ENCODE data around the gene LNPEP. TPM values are rescaled to one million over a fixed set of nuclear protein-coding genes. Genes with fewer than 3 reads are reported as not detected.

The LNPEP gene
- 100 to 1,000 TPM in 1 of 5 donors, 10 to 100 TPM in 4; 82.3 to 102 (median 86.3) TPM for total RNA-seq
- 142 TPM for total RNA-seq (2013)
- 98.5 to 729 (median 308) reads per million in 29 experiments for total RNA-seq

DNA sequence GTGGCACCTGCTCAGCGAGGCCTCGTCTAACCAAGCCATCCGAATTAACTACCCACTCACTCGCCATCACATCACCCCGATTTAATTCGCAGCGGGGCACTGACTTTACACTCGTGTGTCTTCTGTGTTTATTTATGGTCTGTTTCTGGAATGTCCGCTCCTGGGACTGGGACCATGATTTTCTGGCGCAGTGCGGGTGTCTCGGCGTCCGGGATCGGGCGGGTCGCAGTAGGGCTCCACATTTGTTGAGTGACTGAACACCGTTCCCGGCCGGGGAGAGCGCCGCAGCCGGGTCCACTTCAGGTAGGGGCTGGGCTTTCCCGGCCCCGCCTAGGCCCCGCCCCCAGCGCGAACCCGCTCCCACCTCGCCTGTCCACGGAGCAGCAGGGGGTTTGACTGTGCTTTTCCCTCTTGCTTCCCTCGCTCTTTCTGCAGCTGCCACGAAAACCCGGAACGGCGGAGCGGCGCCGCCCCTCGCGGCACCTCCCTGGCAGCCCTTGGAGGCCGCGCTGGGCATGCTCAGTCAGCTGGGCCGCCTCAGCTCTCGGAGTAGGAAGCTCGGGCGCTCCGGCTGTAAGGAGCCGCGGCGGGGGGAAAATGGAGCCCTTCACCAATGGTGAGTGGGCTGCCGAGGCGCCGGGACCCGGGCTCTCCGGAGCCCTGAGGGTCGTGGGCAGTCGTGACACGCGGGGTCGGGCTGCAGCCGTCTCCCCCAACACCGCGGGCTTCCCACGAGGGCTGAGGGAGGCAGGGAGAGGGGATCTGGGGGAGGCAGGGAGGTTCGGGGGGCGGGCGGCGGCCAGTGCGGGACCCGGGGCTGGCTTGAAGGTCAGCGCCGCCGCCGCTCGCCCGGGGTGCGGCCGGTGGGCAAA lies at the start of gene LNPEP:
LNPEP (plus strand) TSS at position 522 of the 872 bp plus-strand sequence; CDS start at position 598, 76 bp downstream.
- Histone ChIP-seq H3K27me3 (replicated peaks in 1 of 2; ENCODE audit: control insufficient read depth in 2 of 2, extremely low read depth in 1 of 2, insufficient read depth in 2 of 2, low read length in 1 of 2) (no peaks in the 10 kb centered on the region), H3K4me1 (ENCODE audit: control insufficient read depth in 1 of 2, extremely low read depth in 1 of 2, insufficient read depth in 2 of 2, low read length in 2 of 2) (peaks cover 23 to 60% of the 10 kb centered on the region in 2 experiments), H3K4me3 (ENCODE audit: control insufficient read depth in 1 of 2, extremely low read depth in 1 of 2, low read length in 1 of 2) (peak within 1 kb of the TSS; percentile 94 to 98), H3K27ac (ENCODE audit: low read length) (peak within 1 kb of the TSS; percentile 94), H3K9me3 (no peaks in the 10 kb centered on the region), H3K36me3 (ENCODE audit: control insufficient read depth in 2 of 2, extremely low read depth in 1 of 2, insufficient read depth in 1 of 2, low read length in 1 of 2) (no peaks in the 10 kb centered on the region)
- H3K27me3 Mint-ChIP-seq, result no peaks in the 10 kb centered on the region
- H3K9me3 Mint-ChIP-seq, result no peaks in the 10 kb centered on the region
- peak within 1 kb of the TSS; percentile 96 to 100 for H3K27ac Mint-ChIP-seq
- CTCF ChIA-PET, result interaction anchor here (0.6 to 3.0 kb wide), 12 partner anchors 10 to 183 kb away, joined by 3 to 17 read pairs (median 4); partner anchors contain the start of genes ERAP1 (in 1 of the 2) and ERAP2 (in 1 of the 2)
- ATAC-seq (replicated peaks in 1 of 4) (peak; percentile 53 to 59 (median 55)), DNase-seq (peak; percentile 85 to 96 (median 91))
- POLR2A ChIA-PET, result interaction anchor here (0.6 to 1.3 kb wide), 6 partner anchors 23 to 64 kb away, joined by 3 to 9 read pairs (median 4); no protein-coding TSS in a partner anchor
- WGBS (ENCODE audit: insufficient coverage), result under 1% methylated on average over 69 of the region's 79 CpGs
- H3K4me3 Mint-ChIP-seq, result peak within 1 kb of the TSS; percentile 89 to 94 (median 90)
- peaks cover 2% of the 10 kb centered on the region for H3K36me3 Mint-ChIP-seq
- peaks cover 71 to 72% (median 71%) of the 10 kb centered on the region in 3 donors for H3K4me1 Mint-ChIP-seq

GRCh38 chr5:96893342-96893741 lies 42.5 kb upstream of the LNPEP start:
- ATAC-seq (replicated peaks in 1 of 4) (peak in 3 of 4 experiments; percentile 48 to 56 (median 54)), DNase-seq (peak in 1 of 35 experiments; percentile 43)
- POLR2A ChIA-PET, result no interaction called here
- H3K4me3 Mint-ChIP-seq, result no peak overlapping the region
- peaks cover 3 to 18% of the 10 kb centered on the region in 2 experiments for H3K4me1 ChIP-seq (ENCODE audit: control insufficient read depth in 1 of 2, extremely low read depth in 1 of 2, insufficient read depth in 2 of 2, low read length in 2 of 2)
- no peaks in the 10 kb centered on the region for H3K9me3 ChIP-seq
- H3K4me3 ChIP-seq (ENCODE audit: control insufficient read depth in 1 of 2, extremely low read depth in 1 of 2, low read length in 1 of 2), result no peak overlapping the region
- H3K4me1 Mint-ChIP-seq, result peaks cover 57 to 66% (median 60%) of the 10 kb centered on the region in 3 donors
- 92% methylated on average over 1 of the region's 4 CpGs for WGBS (ENCODE audit: insufficient coverage)
- CTCF ChIA-PET, result interaction anchor here (0.6 to 1.0 kb wide), 4 partner anchors 16 to 1175 kb away, joined by 3 to 4 read pairs (median 4); no protein-coding TSS in a partner anchor
- H3K36me3 Mint-ChIP-seq, result peaks cover 66% of the 10 kb centered on the region
- peak overlapping the region; percentile 74 to 88 for H3K27ac Mint-ChIP-seq
- no peaks in the 10 kb centered on the region for H3K27me3 ChIP-seq (replicated peaks in 1 of 2; ENCODE audit: control insufficient read depth in 2 of 2, extremely low read depth in 1 of 2, insufficient read depth in 2 of 2, low read length in 1 of 2)
- H3K27me3 Mint-ChIP-seq, result no peaks in the 10 kb centered on the region
- H3K27ac ChIP-seq (ENCODE audit: low read length), result peak overlapping the region; percentile 22
- H3K9me3 Mint-ChIP-seq, result no peaks in the 10 kb centered on the region
- H3K36me3 ChIP-seq (ENCODE audit: control insufficient read depth in 2 of 2, extremely low read depth in 1 of 2, insufficient read depth in 1 of 2, low read length in 1 of 2), result peaks cover 6 to 82% of the 10 kb centered on the region in 2 donors

DNA sequence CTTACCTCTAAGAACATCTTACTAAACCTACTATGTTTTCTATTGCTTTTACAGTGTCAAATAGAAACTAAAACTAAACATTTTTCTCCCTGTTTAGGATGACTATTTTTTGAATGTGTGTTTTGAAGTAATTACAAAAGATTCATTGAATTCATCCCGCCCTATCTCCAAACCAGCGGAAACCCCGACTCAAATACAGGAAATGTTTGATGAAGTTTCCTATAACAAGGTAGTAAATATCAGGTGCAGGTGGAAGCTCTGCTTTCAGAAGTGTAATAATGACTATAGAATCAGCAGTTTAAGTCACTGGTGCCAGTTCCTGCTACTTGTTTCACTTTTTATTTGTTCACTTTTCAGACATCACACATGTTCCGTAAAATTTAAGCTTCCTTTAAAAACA lies 39.6 kb upstream of the LNPEP start:
- peaks cover 70% of the 10 kb centered on the region for H3K36me3 Mint-ChIP-seq
- Histone ChIP-seq H3K4me3 (ENCODE audit: control insufficient read depth in 1 of 2, extremely low read depth in 1 of 2, low read length in 1 of 2) (peak overlapping the region; percentile 22 to 23), H3K36me3 (ENCODE audit: control insufficient read depth in 2 of 2, extremely low read depth in 1 of 2, insufficient read depth in 1 of 2, low read length in 1 of 2) (peaks cover 11 to 84% of the 10 kb centered on the region in 2 donors), H3K27me3 (replicated peaks in 1 of 2; ENCODE audit: control insufficient read depth in 2 of 2, extremely low read depth in 1 of 2, insufficient read depth in 2 of 2, low read length in 1 of 2) (no peaks in the 10 kb centered on the region), H3K4me1 (ENCODE audit: control insufficient read depth in 1 of 2, extremely low read depth in 1 of 2, insufficient read depth in 2 of 2, low read length in 2 of 2) (peaks cover 3 to 18% of the 10 kb centered on the region in 2 experiments), H3K9me3 (no peaks in the 10 kb centered on the region), H3K27ac (ENCODE audit: low read length) (peak overlapping the region; percentile 66)
- CTCF ChIA-PET, result interaction anchor here (0.5 to 1.8 kb wide), 18 partner anchors 11 to 270 kb away, joined by 3 to 24 read pairs (median 3); partner anchors contain the start of genes CAST (in 1 of the 2), ERAP1 (in 1 of the 2), ERAP2 (in 1 of the 2) and LIX1 (in 1 of the 2)
- H3K27me3 Mint-ChIP-seq, result no peaks in the 10 kb centered on the region
- H3K4me3 Mint-ChIP-seq, result peak overlapping the region; percentile 60 to 78 (median 74)
- H3K27ac Mint-ChIP-seq, result peak overlapping the region; percentile 88 to 91
- POLR2A ChIA-PET, result interaction anchor here in 1 of 2 donors (0.7 to 1.3 kb wide), 7 partner anchors 8 to 93 kb away, joined by 3 to 11 read pairs (median 3); partner anchors contain the start of gene ERAP2
- peaks cover 56 to 76% (median 58%) of the 10 kb centered on the region in 3 donors for H3K4me1 Mint-ChIP-seq
- peak in 20 of 35 experiments; percentile 14 to 61 (median 28) for DNase-seq
- WGBS (ENCODE audit: insufficient coverage), result no CpG with 5 or more reads among the region's 4 CpGs
- no peaks in the 10 kb centered on the region for H3K9me3 Mint-ChIP-seq
- ATAC-seq (replicated peaks in 1 of 4), result peak; percentile 70 to 88 (median 78)

DNA sequence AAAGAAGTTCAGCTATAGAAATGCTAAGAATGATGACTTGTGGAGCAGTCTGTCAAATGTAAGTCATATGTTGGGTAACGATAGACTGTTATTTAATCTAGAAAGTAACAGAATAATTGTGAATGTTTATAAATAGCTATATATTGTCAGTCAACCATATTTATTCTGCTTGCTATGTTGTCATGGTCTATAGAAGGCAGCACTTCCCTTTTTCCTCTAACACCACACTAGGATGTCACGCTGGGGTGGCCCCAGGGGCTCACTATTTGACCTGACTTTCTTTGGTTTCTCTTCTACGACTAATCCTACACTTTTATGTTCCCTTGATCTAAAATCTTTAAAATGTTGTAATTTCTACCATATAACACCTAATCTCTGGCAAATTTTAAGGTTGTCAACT lies 39.1 kb upstream of the LNPEP start:
- Histone ChIP-seq H3K9me3 (no peaks in the 10 kb centered on the region), H3K4me1 (ENCODE audit: control insufficient read depth in 1 of 2, extremely low read depth in 1 of 2, insufficient read depth in 2 of 2, low read length in 2 of 2) (peaks cover 3 to 18% of the 10 kb centered on the region in 2 experiments), H3K27ac (ENCODE audit: low read length) (peak overlapping the region; percentile 66), H3K36me3 (ENCODE audit: control insufficient read depth in 2 of 2, extremely low read depth in 1 of 2, insufficient read depth in 1 of 2, low read length in 1 of 2) (peaks cover 13 to 86% of the 10 kb centered on the region in 2 donors), H3K27me3 (replicated peaks in 1 of 2; ENCODE audit: control insufficient read depth in 2 of 2, extremely low read depth in 1 of 2, insufficient read depth in 2 of 2, low read length in 1 of 2) (no peaks in the 10 kb centered on the region), H3K4me3 (ENCODE audit: control insufficient read depth in 1 of 2, extremely low read depth in 1 of 2, low read length in 1 of 2) (peak overlapping the region; percentile 22 to 23)
- DNase-seq (peak in 2 of 35 experiments; percentile 19 to 28), ATAC-seq (replicated peaks in 1 of 4) (peak in 1 of 4 experiments; percentile 43)
- ChIA-PET POLR2A (interaction anchor here in 1 of 2 donors (0.7 to 1.3 kb wide), 7 partner anchors 8 to 93 kb away, joined by 3 to 11 read pairs (median 3); partner anchors contain the start of gene ERAP2), CTCF (interaction anchor here (0.5 to 1.8 kb wide), 19 partner anchors 11 to 269 kb away, joined by 3 to 24 read pairs (median 3); partner anchors contain the start of genes CAST (in 1 of the 2), ERAP1 (in 1 of the 2), ERAP2 (in 1 of the 2) and LIX1 (in 1 of the 2))
- H3K27me3 Mint-ChIP-seq, result no peaks in the 10 kb centered on the region
- peaks cover 57 to 82% (median 58%) of the 10 kb centered on the region in 3 donors for H3K4me1 Mint-ChIP-seq
- no CpG with 5 or more reads among the region's 3 CpGs for WGBS (ENCODE audit: insufficient coverage)
- H3K27ac Mint-ChIP-seq, result peak overlapping the region; percentile 88 to 91
- peaks cover 75% of the 10 kb centered on the region for H3K36me3 Mint-ChIP-seq
- no peaks in the 10 kb centered on the region for H3K9me3 Mint-ChIP-seq
- H3K4me3 Mint-ChIP-seq, result peak overlapping the region; percentile 60 to 78 (median 74)

DNA sequence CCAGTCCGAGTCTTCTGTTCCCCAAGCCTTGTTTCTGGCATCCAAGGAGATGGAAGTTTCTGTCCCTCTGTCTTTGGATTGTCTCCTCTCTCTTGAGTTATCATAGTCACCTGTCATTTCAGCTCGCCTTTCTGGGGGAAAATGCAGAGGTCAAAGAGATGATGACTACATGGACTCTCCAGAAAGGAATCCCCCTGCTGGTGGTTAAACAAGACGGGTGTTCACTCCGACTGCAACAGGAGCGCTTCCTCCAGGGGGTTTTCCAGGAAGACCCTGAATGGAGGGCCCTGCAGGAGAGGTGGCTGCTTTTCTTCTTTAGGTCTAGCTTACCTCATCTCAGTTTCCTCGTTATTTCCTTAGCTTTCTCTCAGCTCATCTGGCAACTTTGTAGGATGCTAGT lies 34.5 kb upstream of the LNPEP start:
- Histone ChIP-seq H3K27me3 (replicated peaks in 1 of 2; ENCODE audit: control insufficient read depth in 2 of 2, extremely low read depth in 1 of 2, insufficient read depth in 2 of 2, low read length in 1 of 2) (no peaks in the 10 kb centered on the region), H3K27ac (ENCODE audit: low read length) (no peak overlapping the region), H3K36me3 (ENCODE audit: control insufficient read depth in 2 of 2, extremely low read depth in 1 of 2, insufficient read depth in 1 of 2, low read length in 1 of 2) (peaks cover 11 to 82% of the 10 kb centered on the region in 2 donors), H3K4me1 (ENCODE audit: control insufficient read depth in 1 of 2, extremely low read depth in 1 of 2, insufficient read depth in 2 of 2, low read length in 2 of 2) (peaks cover 3 to 10% of the 10 kb centered on the region in 2 experiments), H3K9me3 (no peaks in the 10 kb centered on the region), H3K4me3 (ENCODE audit: control insufficient read depth in 1 of 2, extremely low read depth in 1 of 2, low read length in 1 of 2) (no peak overlapping the region)
- ATAC-seq (replicated peaks in 1 of 4) (no peak), DNase-seq (no peak)
- H3K4me3 Mint-ChIP-seq, result no peak overlapping the region
- H3K4me1 Mint-ChIP-seq, result peaks cover 27 to 51% (median 30%) of the 10 kb centered on the region in 3 donors
- ChIA-PET CTCF (interaction anchor here (0.6 to 3.8 kb wide), 6 partner anchors 10 to 84 kb away, joined by 3 to 14 read pairs (median 4); no protein-coding TSS in a partner anchor), POLR2A (no interaction called here)
- H3K27me3 Mint-ChIP-seq, result no peaks in the 10 kb centered on the region
- H3K36me3 Mint-ChIP-seq, result peaks cover 65% of the 10 kb centered on the region
- H3K9me3 Mint-ChIP-seq, result no peaks in the 10 kb centered on the region
- peak overlapping the region; percentile 36 to 54 for H3K27ac Mint-ChIP-seq
- 93% methylated on average over 4 of the region's 6 CpGs for WGBS (ENCODE audit: insufficient coverage)

Data from T-cell (primary cell).